ENCODE measurements around the gene ARAP2. TPM values are rescaled to one million over a fixed set of nuclear protein-coding genes. Genes with fewer than 3 reads are reported as not detected.

ARAP2 gene
- total and polyA plus RNA-seq, 7 donors: 3.6 to 22.9 (median 16.9) TPM

DNA sequence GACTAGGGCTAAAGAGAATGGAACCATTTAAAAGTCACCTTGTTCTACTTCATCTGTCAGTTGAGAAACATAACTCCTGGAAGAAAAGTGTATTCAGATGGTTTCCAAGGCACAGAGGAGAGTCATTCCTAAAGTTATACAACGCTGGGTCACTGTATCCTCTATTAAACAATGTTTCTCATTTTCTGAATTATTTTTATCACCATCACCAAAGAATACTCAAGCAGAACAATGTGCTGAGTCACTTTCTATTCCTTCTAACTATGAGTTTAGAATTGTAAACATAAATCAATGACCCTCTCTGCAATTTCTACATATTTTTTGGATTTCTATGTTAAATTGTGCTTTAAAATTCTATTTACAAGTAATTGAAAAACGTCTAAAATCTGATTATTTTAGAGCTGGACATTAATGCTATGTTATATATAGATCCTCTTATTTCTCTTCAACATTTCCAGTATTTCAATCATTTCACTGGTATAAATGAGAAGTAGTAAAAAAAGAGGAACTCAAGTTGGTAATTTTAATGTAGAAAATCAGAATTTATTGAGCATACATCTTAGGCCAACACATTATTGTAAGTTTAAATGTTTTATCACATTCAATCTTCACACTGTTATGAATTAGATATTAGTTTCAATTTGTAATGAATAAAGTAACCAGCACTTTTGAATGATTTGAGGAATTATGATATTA is 44.6 kb upstream of the ARAP2 start:
- TF ChIP-seq POLR2AphosphoS5 (IDR thresholded peaks at IDR 0.05) (no peak), POLR2A (IDR thresholded peaks at IDR 0.05) (no peak), EP300 (IDR thresholded peaks at IDR 0.05) (no peak)
- TF ChIP-seq, protein P1, sequence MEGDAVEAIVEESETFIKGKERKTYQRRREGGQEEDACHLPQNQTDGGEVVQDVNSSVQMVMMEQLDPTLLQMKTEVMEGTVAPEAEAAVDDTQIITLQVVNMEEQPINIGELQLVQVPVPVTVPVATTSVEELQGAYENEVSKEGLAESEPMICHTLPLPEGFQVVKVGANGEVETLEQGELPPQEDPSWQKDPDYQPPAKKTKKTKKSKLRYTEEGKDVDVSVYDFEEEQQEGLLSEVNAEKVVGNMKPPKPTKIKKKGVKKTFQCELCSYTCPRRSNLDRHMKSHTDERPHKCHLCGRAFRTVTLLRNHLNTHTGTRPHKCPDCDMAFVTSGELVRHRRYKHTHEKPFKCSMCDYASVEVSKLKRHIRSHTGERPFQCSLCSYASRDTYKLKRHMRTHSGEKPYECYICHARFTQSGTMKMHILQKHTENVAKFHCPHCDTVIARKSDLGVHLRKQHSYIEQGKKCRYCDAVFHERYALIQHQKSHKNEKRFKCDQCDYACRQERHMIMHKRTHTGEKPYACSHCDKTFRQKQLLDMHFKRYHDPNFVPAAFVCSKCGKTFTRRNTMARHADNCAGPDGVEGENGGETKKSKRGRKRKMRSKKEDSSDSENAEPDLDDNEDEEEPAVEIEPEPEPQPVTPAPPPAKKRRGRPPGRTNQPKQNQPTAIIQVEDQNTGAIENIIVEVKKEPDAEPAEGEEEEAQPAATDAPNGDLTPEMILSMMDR (IDR thresholded peaks at IDR 0.05): no peak
- peaks cover 0 to 8% (median 4%) of the 10 kb centered on the region in 4 donors for H3K4me1 ChIP-seq
- H3K27ac ChIP-seq: no peak overlapping the region
- H3K27me3 ChIP-seq: no peaks in the 10 kb centered on the region
- no peaks in the 10 kb centered on the region for H3K9me3 ChIP-seq
- DNase-seq: no peak
- 57 to 60% methylated on average over 2 of the region's 2 CpGs for WGBS, 2 donors
- intact Hi-C loops (cut with DNase I): no loop called here
- H3K4me3 ChIP-seq: no peak overlapping the region
- H3K36me3 ChIP-seq: no peaks in the 10 kb centered on the region

DNA sequence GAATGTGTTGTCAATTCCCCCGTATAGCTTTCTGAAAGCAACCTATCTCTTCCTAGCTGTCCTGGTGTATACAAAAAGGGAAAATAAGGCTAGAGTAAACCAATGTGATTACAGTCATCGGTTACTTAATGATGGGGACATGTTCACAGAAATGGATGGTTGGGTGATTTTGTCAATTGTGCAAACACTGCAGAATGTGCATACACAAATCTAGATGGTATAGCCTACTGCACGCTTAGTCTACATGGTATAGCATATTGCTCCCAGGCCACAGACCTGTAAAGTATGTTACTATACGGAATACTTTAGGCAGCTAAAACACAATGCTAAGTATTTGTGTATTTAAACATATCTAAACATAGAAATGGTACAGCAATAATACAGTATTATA is 42.2 kb upstream of the ARAP2 start:
- intact Hi-C loops (cut with DNase I): no loop called here
- Histone ChIP-seq H3K27ac (no peak overlapping the region), H3K9me3 (no peaks in the 10 kb centered on the region), H3K4me1 (peaks cover 0 to 8% (median 4%) of the 10 kb centered on the region in 4 donors), H3K36me3 (no peaks in the 10 kb centered on the region), H3K4me3 (no peak overlapping the region), H3K27me3 (no peaks in the 10 kb centered on the region)
- 79 to 85% methylated on average over 4 of the region's 4 CpGs for WGBS, 2 donors
- TF ChIP-seq POLR2A (IDR thresholded peaks at IDR 0.05): no peak
- TF ChIP-seq POLR2AphosphoS5 (IDR thresholded peaks at IDR 0.05): no peak
- no peak for TF ChIP-seq EP300 (IDR thresholded peaks at IDR 0.05)
- TF ChIP-seq, protein P1 (IDR thresholded peaks at IDR 0.05): no peak
- DNase-seq: no peak

DNA sequence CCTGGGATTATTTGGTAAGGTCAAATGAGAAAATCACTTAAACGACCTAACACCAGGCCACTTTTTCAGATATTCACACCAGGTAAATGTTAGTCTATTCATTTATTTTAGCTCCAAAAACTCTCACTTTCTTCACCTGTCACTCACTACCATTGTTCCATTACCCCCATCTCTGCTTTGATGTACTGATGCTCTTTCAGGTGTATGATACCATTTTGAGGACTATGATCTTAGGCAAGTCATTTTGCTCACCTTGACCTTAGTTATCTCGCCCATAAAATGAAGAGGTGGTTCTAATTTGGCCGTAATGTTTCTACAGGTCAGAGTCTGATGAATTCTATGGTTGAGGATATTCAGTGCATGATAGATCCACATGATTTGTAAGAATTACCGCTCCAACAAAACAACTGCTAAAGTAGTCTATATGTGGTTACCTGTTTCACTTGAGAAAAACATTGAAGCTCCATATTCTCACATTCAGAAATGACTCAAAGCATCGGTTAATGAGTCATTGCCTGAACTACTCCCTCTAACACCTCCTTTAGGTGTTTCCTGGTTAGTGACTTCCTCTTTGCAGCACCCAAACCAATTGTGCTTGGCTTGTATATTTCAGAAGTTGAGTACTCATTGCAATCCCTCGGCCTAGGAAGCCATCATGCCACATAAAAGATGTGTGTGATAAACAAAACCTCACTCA is 41.6 kb upstream of the ARAP2 start:
- no peak for DNase-seq
- Histone ChIP-seq H3K27ac (no peak overlapping the region), H3K9me3 (no peaks in the 10 kb centered on the region), H3K27me3 (no peaks in the 10 kb centered on the region), H3K36me3 (no peaks in the 10 kb centered on the region), H3K4me1 (peaks cover 0 to 8% (median 4%) of the 10 kb centered on the region in 4 donors), H3K4me3 (no peak overlapping the region)
- 52 to 60% methylated on average over 6 of the region's 6 CpGs for WGBS, 2 donors
- TF ChIP-seq POLR2A (IDR thresholded peaks at IDR 0.05) (no peak), POLR2AphosphoS5 (IDR thresholded peaks at IDR 0.05) (no peak), EP300 (IDR thresholded peaks at IDR 0.05) (no peak)
- TF ChIP-seq, protein P1 (IDR thresholded peaks at IDR 0.05): no peak
- intact Hi-C loops (cut with DNase I): no loop called here

DNA sequence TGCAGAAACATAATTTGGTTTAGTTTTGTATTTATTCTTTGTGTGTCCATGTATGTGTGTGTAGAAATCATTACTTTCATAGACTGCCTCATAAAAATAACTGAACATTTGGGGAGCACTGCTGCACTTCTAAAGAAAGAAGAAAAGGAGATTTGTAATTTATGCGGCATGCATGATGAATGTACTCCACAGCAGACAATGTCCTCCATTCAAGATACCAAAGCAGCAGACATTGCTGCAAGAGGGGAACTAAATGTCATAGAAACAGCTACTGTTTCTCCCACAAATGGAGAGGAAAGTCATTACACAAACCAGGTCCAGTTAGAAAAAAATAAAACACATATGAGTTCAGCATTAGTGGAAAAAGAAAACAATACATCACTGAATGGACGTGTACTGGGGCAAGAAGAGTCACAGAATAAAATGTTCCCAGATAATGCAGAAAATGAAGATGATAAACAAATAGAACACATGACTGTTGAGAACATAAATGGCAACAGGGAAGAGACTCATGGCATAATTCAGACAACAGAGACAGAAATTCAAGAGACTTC is 39.7 kb upstream of the ARAP2 start:
- Histone ChIP-seq H3K27me3 (no peaks in the 10 kb centered on the region), H3K27ac (no peak overlapping the region), H3K4me3 (no peak overlapping the region), H3K36me3 (no peaks in the 10 kb centered on the region), H3K4me1 (peaks cover 0 to 7% (median 3%) of the 10 kb centered on the region in 4 donors), H3K9me3 (no peaks in the 10 kb centered on the region)
- TF ChIP-seq POLR2AphosphoS5 (IDR thresholded peaks at IDR 0.05): no peak
- TF ChIP-seq, protein P1 (IDR thresholded peaks at IDR 0.05): no peak
- TF ChIP-seq POLR2A (IDR thresholded peaks at IDR 0.05): no peak
- TF ChIP-seq EP300 (IDR thresholded peaks at IDR 0.05): no peak
- intact Hi-C loops (cut with DNase I): no loop called here
- WGBS, 2 donors: 89 to 93% methylated on average over 2 of the region's 2 CpGs
- DNase-seq: no peak
